Activated T-cell treated with anti-CD3 and anti-CD28 coated beads, Interleukin-2, amount 50 U/mL, for 24 hours (primary cell): ENCODE data around the gene FOXL3.

Source experiments
- DNase-seq: peaks from one replicate; pipeline ENCODE4 v3.0.0-alpha.2; 2020
- H3K27ac Mint-ChIP-seq: 2 replicates; pipeline ENCODE4 v1.8.0; 2020; ENCODE audit warnings: mild to moderate bottlenecking, mixed read lengths
- H3K27me3 Mint-ChIP-seq: 2 replicates; pipeline ENCODE4 v1.8.0; 2020; ENCODE audit warnings: mixed read lengths
- H3K36me3 Mint-ChIP-seq: 2 replicates; pipeline ENCODE4 v1.8.0; 2020; ENCODE audit warnings: low read depth, mixed read lengths
- H3K4me1 Mint-ChIP-seq: 2 replicates; pipeline ENCODE4 v1.8.0; 2020; ENCODE audit warnings: low read depth, mixed read lengths
- H3K4me3 Mint-ChIP-seq: 2 replicates; pipeline ENCODE4 v1.8.0; 2020; ENCODE audit warnings: mild to moderate bottlenecking, moderate library complexity, mixed read lengths
- H3K9me3 Mint-ChIP-seq: 2 replicates; pipeline ENCODE4 v1.8.0; 2020; ENCODE audit warnings: mixed read lengths

Gene FOXL3

GRCh38 chr7:270351-270983, 19.5 kb upstream of the FOXL3 start:
- peaks cover 19% of the 10 kb centered on the region for H3K9me3 Mint-ChIP-seq
- H3K27me3 Mint-ChIP-seq, result no peaks in the 10 kb centered on the region
- no peak overlapping the region for H3K4me3 Mint-ChIP-seq
- H3K27ac Mint-ChIP-seq, result no peak overlapping the region
- no peaks in the 10 kb centered on the region for H3K36me3 Mint-ChIP-seq
- no peak for DNase-seq
- H3K4me1 Mint-ChIP-seq, result no peaks in the 10 kb centered on the region

- DNase-seq, result no peak
- Mint-ChIP-seq H3K27ac (no peak overlapping the region), H3K4me1 (no peaks in the 10 kb centered on the region), H3K9me3 (peaks cover 19% of the 10 kb centered on the region), H3K4me3 (no peak overlapping the region), H3K27me3 (no peaks in the 10 kb centered on the region), H3K36me3 (no peaks in the 10 kb centered on the region)
Observed at GRCh38 chr7:271266-272107, 18.5 kb upstream of the FOXL3 start.

GRCh38 chr7:272108-272615, 17.8 kb upstream of the FOXL3 start:
- DNase-seq, result no peak
- peaks cover 19% of the 10 kb centered on the region for H3K9me3 Mint-ChIP-seq
- H3K27me3 Mint-ChIP-seq, result peaks cover 1% of the 10 kb centered on the region
- H3K27ac Mint-ChIP-seq, result no peak overlapping the region
- no peak overlapping the region for H3K4me3 Mint-ChIP-seq
- no peaks in the 10 kb centered on the region for H3K4me1 Mint-ChIP-seq
- no peaks in the 10 kb centered on the region for H3K36me3 Mint-ChIP-seq

GRCh38 chr7:272631-273030, 17.3 kb upstream of the FOXL3 start:
- Mint-ChIP-seq H3K9me3 (peaks cover 19% of the 10 kb centered on the region), H3K36me3 (no peaks in the 10 kb centered on the region), H3K4me1 (no peaks in the 10 kb centered on the region), H3K27ac (no peak overlapping the region), H3K4me3 (no peak overlapping the region), H3K27me3 (peaks cover 6% of the 10 kb centered on the region)
- no peak for DNase-seq

GRCh38 chr7:273327-273726, 16.6 kb upstream of the FOXL3 start:
- Mint-ChIP-seq H3K4me3 (no peak overlapping the region), H3K4me1 (no peaks in the 10 kb centered on the region), H3K27me3 (peaks cover 10% of the 10 kb centered on the region), H3K36me3 (no peaks in the 10 kb centered on the region), H3K9me3 (peaks cover 19% of the 10 kb centered on the region), H3K27ac (no peak overlapping the region)
- no peak for DNase-seq

GRCh38 chr7:274266-274665, 15.7 kb upstream of the FOXL3 start:
- no peaks in the 10 kb centered on the region for H3K4me1 Mint-ChIP-seq
- peaks cover 10% of the 10 kb centered on the region for H3K27me3 Mint-ChIP-seq
- DNase-seq, result no peak
- H3K9me3 Mint-ChIP-seq, result peaks cover 19% of the 10 kb centered on the region
- H3K4me3 Mint-ChIP-seq, result no peak overlapping the region
- no peaks in the 10 kb centered on the region for H3K36me3 Mint-ChIP-seq
- no peak overlapping the region for H3K27ac Mint-ChIP-seq

- Mint-ChIP-seq H3K4me3 (no peak overlapping the region), H3K9me3 (peaks cover 19% of the 10 kb centered on the region), H3K27ac (no peak overlapping the region), H3K4me1 (no peaks in the 10 kb centered on the region), H3K27me3 (peaks cover 29% of the 10 kb centered on the region), H3K36me3 (no peaks in the 10 kb centered on the region)
- DNase-seq, result no peak
Observed at GRCh38 chr7:276230-276835, 13.6 kb upstream of the FOXL3 start.

- DNase-seq, result no peak
- Mint-ChIP-seq H3K4me1 (no peaks in the 10 kb centered on the region), H3K27me3 (peaks cover 33% of the 10 kb centered on the region), H3K27ac (no peak overlapping the region), H3K9me3 (peaks cover 19% of the 10 kb centered on the region), H3K36me3 (no peaks in the 10 kb centered on the region), H3K4me3 (no peak overlapping the region)
Observed at GRCh38 chr7:277228-277627, 12.7 kb upstream of the FOXL3 start.

- no peak for DNase-seq
- H3K27me3 Mint-ChIP-seq, result peaks cover 33% of the 10 kb centered on the region
- H3K27ac Mint-ChIP-seq, result no peak overlapping the region
- H3K4me1 Mint-ChIP-seq, result no peaks in the 10 kb centered on the region
- H3K9me3 Mint-ChIP-seq, result peaks cover 15% of the 10 kb centered on the region
- no peaks in the 10 kb centered on the region for H3K36me3 Mint-ChIP-seq
- no peak overlapping the region for H3K4me3 Mint-ChIP-seq
Observed at GRCh38 chr7:278081-278480, 11.9 kb upstream of the FOXL3 start.

- Mint-ChIP-seq H3K27ac (no peak overlapping the region), H3K36me3 (no peaks in the 10 kb centered on the region), H3K4me3 (no peak overlapping the region), H3K4me1 (no peaks in the 10 kb centered on the region), H3K27me3 (peaks cover 33% of the 10 kb centered on the region), H3K9me3 (peaks cover 2% of the 10 kb centered on the region)
- DNase-seq, result no peak
Observed at GRCh38 chr7:279821-280220, 10.1 kb upstream of the FOXL3 start.

GRCh38 chr7:280461-280860, 9.5 kb upstream of the FOXL3 start:
- no peaks in the 10 kb centered on the region for H3K36me3 Mint-ChIP-seq
- H3K27me3 Mint-ChIP-seq, result peaks cover 37% of the 10 kb centered on the region
- DNase-seq, result no peak
- H3K9me3 Mint-ChIP-seq, result no peaks in the 10 kb centered on the region
- no peak overlapping the region for H3K4me3 Mint-ChIP-seq
- H3K27ac Mint-ChIP-seq, result no peak overlapping the region
- H3K4me1 Mint-ChIP-seq, result no peaks in the 10 kb centered on the region

- Mint-ChIP-seq H3K27me3 (peaks cover 46% of the 10 kb centered on the region), H3K9me3 (no peaks in the 10 kb centered on the region), H3K27ac (no peak overlapping the region), H3K36me3 (no peaks in the 10 kb centered on the region), H3K4me3 (no peak overlapping the region), H3K4me1 (no peaks in the 10 kb centered on the region)
- DNase-seq, result no peak
Observed at GRCh38 chr7:281637-282036, 8.3 kb upstream of the FOXL3 start.

GRCh38 chr7:282621-283020, 7.3 kb upstream of the FOXL3 start:
- no peaks in the 10 kb centered on the region for H3K9me3 Mint-ChIP-seq
- H3K27ac Mint-ChIP-seq, result no peak overlapping the region
- H3K27me3 Mint-ChIP-seq, result peaks cover 42% of the 10 kb centered on the region
- H3K4me3 Mint-ChIP-seq, result no peak overlapping the region
- H3K4me1 Mint-ChIP-seq, result no peaks in the 10 kb centered on the region
- H3K36me3 Mint-ChIP-seq, result no peaks in the 10 kb centered on the region
- DNase-seq, result no peak

GRCh38 chr7:284762-285722, 4.9 kb upstream of the FOXL3 start:
- Mint-ChIP-seq H3K4me1 (no peaks in the 10 kb centered on the region), H3K9me3 (no peaks in the 10 kb centered on the region), H3K27me3 (peaks cover 48% of the 10 kb centered on the region), H3K36me3 (no peaks in the 10 kb centered on the region), H3K4me3 (no peak overlapping the region), H3K27ac (no peak overlapping the region)
- no peak for DNase-seq
